ENCODE measurements around the gene REG1A.

- TF ChIP-seq EZH2 (IDR thresholded peaks at IDR 0.05; ENCODE audit: low read length), result no peak
- no peak for TF ChIP-seq CTCF (optimal IDR thresholded peaks at IDR 0.05 in 1 of 3, IDR thresholded peaks at IDR 0.05 in 1 of 3, conservative IDR thresholded peaks at IDR 0.05 in 1 of 3; ENCODE audit: extremely low read depth in 1 of 3, insufficient read depth in 2 of 3, low read length in 3 of 3)
These were observed 5.4 kb downstream of the REG1A start for GRCh38 chr2:79125721-79125985.
